Fibroblast of skin of right quadriceps (primary cell): ENCODE measurements around the gene STAB1.

Experiments
- DNase-seq: peaks from one replicate; pipeline ENCODE4 v3.0.0-alpha.2; 2013

STAB1 gene

GRCh38 chr3:52484680-52485461 is 10.3 kb upstream of the STAB1 start:
- DNase-seq: no peak

DNA sequence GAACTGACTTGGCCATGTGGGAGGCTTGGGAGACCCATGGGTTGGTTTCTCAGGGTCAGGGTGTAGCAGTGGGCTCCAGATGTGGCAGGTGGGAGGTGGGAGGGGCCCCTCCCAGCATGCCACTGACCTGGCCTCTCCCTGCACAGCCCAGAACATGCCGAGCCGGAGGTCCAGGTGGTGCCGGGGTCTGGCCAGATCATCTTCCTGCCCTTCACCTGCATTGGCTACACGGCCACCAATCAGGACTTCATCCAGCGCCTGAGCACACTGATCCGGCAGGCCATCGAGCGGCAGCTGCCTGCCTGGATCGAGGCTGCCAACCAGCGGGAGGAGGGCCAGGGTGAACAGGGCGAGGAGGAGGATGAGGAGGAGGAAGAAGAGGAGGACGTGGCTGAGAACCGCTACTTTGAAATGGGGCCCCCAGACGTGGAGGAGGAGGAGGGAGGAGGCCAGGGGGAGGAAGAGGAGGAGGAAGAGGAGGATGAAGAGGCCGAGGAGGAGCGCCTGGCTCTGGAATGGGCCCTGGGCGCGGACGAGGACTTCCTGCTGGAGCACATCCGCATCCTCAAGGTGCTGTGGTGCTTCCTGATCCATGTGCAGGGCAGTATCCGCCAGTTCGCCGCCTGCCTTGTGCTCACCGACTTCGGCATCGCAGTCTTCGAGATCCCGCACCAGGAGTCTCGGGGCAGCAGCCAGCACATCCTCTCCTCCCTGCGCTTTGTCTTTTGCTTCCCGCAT is 7.9 kb upstream of the STAB1 start:
- no peak for DNase-seq

DNA sequence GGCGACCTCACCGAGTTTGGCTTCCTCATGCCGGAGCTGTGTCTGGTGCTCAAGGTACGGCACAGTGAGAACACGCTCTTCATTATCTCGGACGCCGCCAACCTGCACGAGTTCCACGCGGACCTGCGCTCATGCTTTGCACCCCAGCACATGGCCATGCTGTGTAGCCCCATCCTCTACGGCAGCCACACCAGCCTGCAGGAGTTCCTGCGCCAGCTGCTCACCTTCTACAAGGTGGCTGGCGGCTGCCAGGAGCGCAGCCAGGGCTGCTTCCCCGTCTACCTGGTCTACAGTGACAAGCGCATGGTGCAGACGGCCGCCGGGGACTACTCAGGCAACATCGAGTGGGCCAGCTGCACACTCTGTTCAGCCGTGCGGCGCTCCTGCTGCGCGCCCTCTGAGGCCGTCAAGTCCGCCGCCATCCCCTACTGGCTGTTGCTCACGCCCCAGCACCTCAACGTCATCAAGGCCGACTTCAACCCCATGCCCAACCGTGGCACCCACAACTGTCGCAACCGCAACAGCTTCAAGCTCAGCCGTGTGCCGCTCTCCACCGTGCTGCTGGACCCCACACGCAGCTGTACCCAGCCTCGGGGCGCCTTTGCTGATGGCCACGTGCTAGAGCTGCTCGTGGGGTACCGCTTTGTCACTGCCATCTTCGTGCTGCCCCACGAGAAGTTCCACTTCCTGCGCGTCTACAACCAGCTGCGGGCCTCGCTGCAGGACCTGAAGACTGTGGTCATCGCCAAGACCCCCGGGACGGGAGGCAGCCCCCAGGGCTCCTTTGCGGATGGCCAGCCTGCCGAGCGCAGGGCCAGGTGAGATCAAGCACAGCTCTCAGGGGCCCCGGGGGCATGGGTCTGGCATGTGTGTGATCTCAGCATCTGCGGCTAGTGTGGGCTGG is 7.1 kb upstream of the STAB1 start:
- no peak for DNase-seq

DNA sequence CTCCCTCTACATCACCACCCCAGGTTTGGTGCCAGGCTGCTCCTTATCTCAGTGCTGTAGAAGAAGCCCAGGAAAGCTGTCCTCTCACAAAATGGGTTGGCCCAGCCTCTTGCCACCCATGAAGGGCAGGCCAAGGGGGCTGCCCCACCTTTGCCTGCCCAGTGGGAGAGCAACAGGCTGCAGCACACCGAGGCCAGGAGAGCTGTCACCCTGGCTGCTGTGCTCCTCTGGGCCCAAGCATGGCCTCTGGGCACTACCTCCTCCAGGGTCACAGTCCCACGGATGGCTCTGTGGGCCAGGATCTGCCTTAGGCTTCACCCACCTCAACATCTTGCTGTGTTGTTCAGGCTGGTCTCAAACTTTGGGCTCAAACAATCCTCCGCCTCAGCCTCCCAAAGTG is 6.4 kb upstream of the STAB1 start:
- no peak for DNase-seq

DNA sequence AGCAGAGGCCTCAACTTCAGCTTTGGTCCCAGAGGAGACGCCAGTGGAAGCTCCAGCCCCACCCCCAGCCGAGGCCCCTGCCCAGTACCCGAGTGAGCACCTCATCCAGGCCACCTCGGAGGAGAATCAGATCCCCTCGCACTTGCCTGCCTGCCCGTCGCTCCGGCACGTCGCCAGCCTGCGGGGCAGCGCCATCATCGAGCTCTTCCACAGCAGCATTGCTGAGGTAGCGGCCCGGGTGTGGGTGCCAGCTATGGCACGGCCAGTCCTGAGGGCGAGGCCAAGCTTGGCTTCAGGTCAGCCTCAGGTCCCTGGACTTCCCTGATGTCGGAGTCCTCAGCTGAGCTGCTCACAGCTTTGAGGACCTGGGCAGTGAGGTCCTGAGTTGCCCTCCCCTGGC is 5.7 kb upstream of the STAB1 start:
- no peak for DNase-seq

GRCh38 chr3:52490035-52490938 is 4.9 kb upstream of the STAB1 start:
- DNase-seq: no peak

GRCh38 chr3:52490939-52491526 is 4.1 kb upstream of the STAB1 start:
- no peak for DNase-seq

DNA sequence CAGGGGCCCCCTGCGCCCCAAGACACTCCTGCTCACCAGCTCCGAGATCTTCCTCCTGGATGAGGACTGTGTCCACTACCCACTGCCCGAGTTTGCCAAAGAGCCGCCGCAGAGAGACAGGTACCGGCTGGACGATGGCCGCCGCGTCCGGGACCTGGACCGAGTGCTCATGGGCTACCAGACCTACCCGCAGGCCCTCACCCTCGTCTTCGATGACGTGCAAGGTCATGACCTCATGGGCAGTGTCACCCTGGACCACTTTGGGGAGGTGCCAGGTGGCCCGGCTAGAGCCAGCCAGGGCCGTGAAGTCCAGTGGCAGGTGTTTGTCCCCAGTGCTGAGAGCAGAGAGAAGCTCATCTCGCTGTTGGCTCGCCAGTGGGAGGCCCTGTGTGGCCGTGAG is 3.1 kb upstream of the STAB1 start:
- DNase-seq: no peak

GRCh38 chr3:52493232-52494017 is 1.7 kb upstream of the STAB1 start:
- DNase-seq: no peak

- no peak for DNase-seq
Measured at GRCh38 chr3:52494445-52494844, 693 bp upstream of the STAB1 start.

- no peak for DNase-seq
Measured at GRCh38 chr3:52495777-52496602, 852 bp downstream of the STAB1 start.

GRCh38 chr3:52498137-52499054 is 3.3 kb downstream of the STAB1 start:
- peak; percentile 23 for DNase-seq

GRCh38 chr3:52501046-52501445 is 5.9 kb downstream of the STAB1 start:
- DNase-seq: no peak

DNA sequence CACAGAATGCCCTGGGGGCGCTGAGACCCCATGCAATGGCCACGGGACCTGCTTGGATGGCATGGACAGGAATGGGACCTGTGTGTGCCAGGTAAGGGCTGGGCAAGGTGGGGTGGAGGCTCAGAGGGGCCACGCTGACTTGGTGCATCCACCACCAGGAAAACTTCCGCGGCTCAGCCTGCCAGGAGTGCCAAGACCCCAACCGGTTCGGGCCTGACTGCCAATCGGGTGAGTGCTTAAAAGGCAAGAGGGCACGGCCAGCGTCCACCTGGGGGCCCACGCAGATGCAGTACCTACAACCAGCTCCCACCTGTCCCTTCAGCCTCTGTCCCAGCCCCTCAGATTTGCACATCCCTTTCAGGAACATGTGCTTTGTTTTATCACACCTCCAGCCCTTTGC is 6.9 kb downstream of the STAB1 start:
- no peak for DNase-seq

- DNase-seq: no peak
Measured at GRCh38 chr3:52502808-52503350, 7.7 kb downstream of the STAB1 start.

GRCh38 chr3:52503788-52504424 is 8.8 kb downstream of the STAB1 start:
- DNase-seq: no peak

DNA sequence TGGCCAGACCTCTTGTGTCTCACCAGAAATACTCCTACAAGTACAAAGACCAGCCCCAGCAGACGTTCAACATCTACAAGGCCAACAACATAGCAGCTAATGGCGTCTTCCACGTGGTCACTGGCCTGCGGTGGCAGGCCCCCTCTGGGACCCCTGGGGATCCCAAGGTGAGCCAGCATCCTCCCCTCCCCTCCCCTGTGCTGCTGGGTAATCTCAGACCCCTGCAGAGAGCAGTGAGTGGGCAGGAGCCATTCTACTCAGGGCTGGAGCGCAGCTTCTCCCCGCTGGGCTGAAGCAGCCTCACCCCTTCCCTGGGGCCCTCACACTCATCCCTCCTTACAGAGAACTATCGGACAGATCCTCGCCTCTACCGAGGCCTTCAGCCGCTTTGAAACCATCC is 9.8 kb downstream of the STAB1 start:
- DNase-seq: no peak

- no peak for DNase-seq
Measured at GRCh38 chr3:52506266-52506966, 11.3 kb downstream of the STAB1 start.
